ENCODE results near the gene MMP23B.
"Not testable (repeated sequence)": the region's sequence is repeated elsewhere in the genome, so short reads cannot be mapped to it uniquely, and the experiment has no call there.

The MMP23B gene
- total RNA-seq = 0 to 0.24 (median 0.04) reads per million in 4 donors

DNA sequence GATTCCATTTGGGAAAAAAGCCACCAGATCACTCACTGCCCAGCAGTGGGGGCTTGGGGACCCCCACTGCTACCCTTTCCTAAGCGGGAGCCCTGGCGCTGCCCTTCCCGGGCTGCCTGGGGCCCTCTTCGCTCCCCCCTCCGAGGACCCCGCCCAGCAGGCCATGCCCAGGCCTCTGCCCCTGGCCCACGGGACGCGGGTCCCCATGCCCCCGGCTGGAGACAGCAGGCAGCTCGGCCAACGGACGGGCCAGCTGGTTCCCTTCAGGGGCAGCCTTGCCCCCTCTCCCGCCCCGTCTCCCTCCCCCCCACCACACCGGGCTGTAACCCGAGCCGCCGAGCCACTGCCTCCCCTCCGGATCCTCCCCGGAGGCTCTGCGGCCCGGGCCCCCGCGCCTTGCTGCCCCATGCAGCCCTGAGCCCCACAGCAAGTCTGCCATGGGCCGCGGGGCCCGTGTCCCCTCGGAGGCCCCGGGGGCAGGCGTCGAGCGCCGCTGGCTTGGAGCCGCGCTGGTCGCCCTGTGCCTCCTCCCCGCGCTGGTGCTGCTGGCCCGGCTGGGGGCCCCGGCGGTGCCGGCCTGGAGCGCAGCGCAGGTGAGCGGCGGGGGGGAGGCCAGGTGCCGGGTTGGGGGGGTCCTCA lies at the start of gene MMP23B:
Gene MMP23B (plus strand): TSS at position 392 of the 639 bp plus-strand sequence. CDS start 46 bp downstream, at position 438.
- DNase-seq = no peak

DNA sequence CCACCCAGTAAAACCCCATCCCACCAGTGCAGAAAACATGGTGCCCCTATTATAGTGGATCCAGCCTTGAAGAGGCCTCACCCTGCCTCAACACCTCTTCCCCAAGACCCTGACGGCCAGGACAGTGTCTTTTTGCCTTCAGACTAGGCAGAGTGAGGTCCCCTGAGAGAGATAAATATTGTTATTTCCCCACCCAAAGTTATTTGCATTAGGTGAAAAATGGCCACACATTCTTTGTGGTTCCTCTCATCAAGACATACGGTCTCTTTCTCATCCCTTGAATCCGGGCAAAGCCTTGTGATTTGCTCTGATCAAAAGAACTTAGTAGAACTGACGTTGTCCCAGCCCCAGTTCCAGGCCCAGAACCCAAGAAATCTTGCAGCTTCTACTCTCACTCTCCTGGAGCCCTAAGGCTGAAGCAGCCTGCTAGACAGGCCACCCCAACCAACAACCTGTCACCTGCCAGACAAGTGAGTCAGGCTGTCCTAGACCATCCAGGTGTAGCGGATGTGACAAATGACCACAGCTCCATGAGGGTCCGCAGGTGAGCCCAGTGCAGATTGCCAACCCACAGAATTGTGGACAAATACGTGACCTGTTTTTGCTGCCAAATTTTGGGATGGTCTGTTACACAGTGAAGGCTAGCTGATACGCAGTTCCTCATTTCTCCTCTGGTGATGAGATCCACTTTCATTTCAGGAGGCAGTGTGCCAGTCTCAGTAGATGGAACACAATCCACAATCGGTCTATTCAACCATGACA lies 49.2 kb upstream of the MMP23B start:
- no peak for DNase-seq

DNA sequence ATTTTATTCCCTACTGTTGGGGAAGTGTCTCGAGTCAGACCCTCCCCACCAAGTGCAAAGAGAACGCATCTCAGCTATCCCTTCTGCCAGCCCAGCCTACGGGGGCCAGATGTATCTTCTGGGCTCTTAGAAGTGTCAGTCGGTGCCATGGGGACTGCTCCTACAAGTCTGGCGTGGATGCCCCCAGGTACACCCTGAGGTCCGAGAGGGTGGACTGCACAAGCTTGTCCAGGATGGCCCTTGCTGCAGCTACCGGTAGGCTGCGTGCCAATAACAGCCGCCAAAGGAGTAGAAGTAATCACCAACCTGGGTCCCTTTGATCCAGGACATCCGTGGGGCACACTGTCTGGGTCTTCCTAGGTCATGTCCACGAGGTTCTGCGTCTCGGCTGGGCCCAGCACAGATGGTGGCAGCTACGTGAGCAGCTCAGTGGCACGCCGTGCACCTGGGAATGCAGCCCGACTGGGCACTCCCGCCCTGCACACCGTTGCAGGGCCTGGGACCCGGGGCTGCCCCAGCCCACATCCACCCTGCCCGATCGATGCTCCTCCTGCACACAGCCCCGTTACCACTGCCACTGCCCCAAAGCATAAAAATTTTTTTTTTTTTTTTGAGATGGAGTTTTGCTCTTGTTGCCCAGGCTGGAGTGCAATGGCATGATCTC lies 48.5 kb upstream of the MMP23B start:
- no peak for DNase-seq

DNA sequence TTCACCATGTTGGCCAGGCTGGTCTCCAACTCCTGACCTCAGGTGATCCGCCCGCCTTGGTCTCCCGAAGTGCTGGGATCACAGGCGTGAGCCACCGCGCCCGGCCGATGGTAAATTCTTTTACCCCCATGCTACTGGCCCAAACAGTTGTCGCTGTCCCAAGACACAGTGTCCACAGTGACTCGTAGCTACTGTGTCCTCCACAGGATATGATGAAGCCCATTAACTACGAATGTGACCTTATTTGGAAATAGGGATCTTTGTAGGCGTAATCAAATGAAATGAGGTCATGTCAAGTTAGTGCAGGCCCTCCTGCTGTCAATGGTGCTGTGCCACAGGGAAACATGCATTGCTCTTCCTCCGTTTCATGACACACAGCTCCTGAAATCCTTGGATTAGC lies 40.5 kb upstream of the MMP23B start:
- no peak for DNase-seq

DNA sequence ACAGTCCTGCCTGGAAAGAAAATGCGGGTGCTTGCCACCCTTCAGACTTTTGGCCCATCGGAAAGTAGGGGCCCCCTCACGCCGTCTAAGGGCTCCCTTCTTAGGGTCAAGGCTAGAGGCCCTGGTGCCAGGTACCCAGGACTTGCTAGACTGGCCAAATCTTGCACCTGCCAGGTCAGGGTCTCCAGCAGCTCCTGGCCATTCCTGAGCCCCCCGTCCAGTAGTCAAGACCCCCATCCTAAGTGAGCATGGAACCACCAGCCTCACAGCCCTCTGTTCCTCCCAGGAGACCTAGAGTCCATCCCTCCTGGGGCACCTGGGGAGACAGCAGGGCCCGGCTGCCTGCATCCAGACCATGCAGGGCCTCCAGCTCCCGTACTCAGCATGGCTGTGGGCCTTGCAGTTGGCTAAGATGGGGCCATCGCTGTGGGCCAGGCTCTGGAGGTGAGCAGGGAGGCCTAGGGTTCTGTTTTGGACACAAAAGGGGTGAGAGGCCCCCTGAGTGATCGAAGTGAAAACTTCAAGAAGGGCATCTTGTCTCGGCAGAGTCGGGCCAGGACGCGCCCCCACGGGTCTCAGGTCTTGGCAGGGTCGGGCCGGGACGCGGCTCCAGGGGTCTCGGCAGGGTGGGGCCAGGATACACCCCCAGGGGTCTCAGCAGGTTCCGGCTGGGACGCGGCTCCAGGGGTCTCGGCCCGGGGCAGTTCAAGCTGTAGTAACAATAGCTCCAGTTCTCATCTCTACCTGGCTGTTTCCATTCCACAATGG lies 38.0 kb upstream of the MMP23B start:
- DNase-seq = no peak

DNA sequence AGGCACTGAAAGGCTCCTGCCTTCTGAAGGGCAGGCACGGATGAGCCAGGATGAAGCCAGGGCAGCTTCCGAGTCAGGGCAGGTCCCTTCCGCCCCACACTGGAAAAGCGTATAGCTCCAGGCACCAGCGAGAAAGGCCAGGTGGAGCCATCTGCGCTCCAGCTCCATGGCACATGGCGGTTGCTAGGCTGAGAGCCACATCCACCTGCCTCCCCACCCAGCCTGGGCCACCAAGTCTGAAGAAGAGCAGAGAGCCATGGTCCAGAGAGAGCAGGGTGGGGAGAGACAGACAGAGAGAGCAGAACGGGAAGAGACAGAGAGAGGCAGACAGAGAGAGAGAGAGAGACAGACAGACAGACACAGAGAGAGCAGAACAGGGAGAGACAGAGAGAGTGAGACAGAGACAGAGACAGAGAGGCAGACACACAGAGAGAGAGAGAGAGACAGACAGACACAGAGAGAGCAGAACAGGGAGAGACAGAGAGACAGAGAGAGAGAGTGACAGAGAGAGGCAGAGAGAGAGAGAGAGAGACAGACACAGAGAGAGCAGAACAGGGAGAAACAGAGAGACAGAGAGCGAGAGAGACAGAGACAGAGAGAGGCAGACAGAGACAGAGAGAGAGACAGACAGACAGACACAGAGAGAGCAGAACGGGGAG lies 37.2 kb upstream of the MMP23B start:
- DNase-seq = no peak

DNA sequence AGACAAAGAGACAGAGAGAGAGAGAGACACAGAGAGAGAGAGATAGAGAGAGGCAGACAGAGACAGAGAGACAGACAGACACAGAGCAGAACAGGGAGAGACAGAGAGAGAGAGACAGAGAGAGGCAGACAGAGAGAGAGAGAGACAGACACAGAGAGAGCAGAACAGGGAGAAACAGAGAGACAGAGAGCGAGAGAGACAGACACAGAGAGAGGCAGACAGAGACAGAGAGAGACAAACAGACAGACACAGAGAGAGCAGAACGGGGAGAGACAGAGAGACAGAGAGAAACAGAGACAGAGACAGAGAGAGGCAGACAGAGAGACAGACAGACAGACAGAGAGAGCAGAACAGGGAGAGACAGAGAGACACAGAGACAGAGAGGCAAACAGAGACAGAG lies 36.6 kb upstream of the MMP23B start:
- not testable (repeated sequence) for DNase-seq

DNA sequence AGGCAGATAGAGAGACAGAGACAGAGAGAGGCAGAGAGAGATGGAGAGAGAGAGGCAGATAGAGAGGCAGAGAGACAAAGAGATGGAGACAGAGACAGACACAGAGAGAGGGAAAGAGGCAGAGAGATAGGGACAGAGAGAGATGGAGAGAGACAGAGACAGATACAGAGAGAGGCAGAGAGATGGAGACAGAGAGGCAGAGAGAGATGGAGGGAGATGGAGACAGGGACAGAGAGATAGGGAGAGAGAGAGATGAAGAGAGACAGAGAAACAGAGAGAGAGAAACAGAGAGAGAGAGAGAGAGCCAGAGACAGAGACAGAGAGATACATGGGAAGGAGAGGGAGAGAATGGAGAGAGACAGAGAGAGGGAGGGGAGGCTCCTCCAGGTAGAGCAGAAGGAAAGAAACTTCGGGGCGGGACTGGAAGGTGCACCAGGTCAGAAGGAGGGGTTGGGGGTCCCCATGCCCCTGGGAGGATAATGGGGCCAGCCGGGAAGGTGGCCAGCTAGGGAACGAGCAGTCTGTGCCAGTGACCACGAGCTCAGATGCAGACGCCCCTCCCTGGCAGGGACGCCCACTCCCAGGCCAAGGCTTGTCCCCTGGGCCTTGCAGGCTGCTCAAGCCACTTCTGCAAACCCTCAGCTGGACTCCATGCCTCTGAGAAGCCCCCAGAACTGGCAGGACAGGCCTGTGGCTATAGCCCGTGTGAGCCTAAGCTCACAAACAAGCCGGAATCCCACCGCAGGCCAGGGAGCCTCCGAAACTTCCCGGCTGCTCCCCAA lies 35.3 kb upstream of the MMP23B start:
- DNase-seq = no peak

DNA sequence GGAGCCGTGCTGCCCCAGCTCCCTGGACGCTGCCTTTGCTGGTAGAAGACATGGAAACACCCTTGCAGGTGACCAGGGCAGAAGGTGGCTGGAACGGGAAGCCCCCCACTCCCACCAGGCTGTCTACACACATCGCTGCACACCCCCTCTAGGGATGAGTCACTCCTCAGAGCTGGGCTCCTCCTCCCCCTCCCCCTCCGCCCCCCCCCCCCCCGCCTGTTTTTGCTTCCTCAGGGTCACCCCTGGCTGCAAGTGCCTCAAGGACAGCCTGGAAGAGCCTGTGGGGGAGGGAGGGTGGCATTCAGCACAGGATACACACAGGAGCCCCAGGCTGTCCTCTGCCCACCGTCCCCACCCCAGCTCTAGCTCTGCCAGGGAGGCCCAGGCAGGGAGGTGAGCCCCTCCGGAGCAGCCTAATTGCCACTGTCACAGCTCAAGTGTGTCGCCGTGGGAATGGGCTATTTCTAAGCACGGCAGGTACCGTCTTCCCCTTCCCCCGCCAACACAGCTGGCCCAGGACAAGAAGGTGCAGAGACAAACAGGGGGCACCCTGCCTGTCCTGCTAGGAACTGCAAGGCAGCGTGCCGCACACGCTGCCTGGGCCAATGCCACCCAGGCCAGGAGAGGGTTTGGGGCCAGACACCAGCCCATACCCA lies 34.6 kb upstream of the MMP23B start:
- no peak for DNase-seq

DNA sequence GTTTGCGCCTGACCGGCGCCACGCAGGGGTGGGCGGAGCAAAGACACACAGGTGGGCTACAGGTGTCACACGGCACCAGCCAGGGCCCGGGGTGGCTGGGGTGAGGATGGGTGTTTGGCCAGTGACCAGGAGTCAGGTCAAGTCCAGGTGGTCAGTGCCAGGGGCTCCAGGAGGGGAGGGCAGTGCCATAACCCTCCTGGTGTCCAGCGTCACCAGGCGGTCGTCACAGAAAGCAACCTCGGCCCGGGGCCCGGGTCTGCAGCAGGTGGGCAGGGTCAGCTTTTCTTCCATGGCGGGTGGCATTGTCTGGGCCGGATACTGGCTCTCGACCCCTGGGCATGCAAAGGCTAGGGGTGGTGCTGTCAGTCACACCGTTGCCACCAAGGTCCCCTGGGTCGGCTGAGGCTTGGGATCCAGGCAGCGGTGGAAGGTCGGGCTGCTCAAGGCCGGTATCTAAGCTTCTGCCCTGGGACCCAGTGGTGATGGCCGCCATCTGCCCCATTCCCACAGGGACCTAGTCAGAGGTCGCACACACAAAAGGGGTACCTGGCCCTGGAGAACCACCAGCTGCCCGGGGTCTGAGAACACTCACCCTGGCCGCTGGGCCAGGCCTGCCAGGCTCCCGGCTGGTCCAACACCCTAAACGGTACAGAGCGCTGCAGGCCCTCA lies 33.8 kb upstream of the MMP23B start:
- DNase-seq = no peak

DNA sequence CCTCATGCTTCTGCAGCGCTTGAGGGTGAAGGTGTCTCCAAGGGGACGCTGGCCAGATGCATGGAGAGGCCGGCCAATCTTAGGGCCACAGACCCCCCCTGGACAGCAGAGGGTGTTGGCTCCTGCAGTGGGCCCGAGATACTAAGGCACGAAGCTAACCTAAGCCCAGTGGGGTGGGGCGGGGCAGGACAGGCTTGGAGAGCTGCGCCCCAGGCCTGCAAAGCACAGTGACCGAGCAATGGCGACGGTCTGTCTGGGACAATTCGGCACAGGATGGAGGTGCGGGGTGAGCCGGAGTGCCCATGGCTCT lies 33.3 kb upstream of the MMP23B start:
- DNase-seq = no peak

DNA sequence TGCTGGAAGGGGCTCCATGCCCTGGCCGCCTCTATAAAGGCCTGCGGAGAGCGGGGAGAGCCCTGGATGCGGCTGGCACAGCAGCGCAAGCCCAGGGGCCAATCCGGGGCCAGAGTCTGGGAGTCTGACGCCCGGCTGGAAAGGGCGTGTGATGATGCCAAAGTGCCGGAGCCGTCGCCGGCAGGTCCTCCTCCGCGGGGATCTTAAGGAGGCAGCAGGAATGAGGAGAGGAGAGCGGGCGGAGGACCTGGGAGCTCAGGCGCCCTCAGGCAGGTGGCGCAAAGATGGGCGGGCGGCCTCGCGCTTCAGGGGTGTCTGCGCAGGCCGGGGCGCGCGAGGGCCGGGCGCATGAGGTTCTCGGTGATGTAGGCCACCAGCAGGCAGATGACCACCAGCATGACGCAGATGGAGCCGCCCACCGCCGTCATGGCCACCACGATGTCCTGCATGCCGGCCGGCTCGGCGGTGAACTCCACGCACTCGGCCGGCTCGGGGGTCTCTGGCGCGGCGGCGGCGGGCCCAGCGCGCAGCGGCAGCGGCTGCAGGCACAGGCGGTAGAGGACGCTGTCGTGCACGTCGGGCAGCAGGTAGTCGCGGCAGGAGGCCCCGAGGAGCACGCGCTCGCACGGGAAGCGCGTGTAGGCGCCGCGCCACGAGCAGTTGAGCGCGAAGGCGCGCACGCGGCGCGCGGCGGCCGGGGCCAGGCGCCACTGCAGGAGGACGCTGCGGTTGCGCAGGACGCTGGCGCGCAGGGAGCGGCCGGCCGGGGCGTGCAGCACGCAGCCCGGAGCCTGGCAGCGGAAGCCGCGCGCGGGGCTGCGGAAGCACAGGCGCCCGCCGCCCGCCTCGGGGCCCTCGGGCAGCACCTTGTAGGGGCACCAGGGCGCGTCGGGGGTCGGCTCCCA lies 32.7 kb upstream of the MMP23B start:
- peak in 2 of 5 donors; percentile 35 to 55 for DNase-seq

DNA sequence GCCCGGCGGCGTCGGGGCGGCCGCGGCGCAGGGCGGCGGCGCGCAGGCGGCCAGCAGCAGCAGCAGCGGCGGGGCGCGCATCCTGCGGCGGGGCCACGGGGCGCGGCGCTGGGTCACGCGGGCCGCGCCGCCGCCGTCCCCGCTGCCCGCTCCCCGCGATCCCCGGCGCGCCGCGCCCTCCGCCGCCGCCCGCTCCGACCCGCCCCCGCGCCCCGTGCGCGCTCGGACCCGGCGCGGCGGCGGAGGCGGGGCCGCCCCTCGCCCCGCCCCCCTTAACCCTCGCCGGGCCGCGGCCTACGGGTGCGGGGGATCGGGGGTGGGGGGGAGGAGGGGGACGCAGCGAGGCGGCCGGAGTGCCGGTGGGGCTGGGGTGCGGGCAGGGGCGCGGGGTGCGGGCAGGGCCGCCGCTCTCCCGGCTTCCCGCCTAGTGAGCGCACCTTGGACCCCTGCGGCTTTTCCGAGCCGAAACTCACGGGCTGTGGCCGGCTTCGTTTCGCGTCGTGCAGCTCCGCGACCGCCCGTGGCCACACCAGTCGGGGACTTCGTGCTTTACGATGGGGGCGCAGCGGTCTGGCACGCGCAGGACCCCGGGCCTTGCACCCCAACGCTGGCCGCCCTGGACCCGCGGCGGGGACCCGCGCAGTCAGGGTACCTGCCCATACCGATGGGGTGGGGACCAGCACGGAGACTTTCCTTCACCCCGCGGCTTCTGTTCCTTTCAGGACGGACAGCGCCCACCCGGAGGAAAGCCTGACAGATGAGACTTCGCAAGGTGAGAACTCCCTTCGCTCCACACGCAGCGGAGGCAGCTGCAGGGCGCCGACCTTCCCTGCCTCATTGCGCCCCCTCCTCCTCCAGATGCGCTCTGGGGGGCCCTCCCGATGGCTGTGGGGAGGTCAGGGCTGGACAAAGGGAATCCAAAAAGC lies 31.8 kb upstream of the MMP23B start, which contains the start of gene FNDC10:
Gene FNDC10 (minus strand): TSS at position 201 of the 926 bp plus-strand sequence. CDS start 120 bp downstream, at position 81.
- DNase-seq = no peak

DNA sequence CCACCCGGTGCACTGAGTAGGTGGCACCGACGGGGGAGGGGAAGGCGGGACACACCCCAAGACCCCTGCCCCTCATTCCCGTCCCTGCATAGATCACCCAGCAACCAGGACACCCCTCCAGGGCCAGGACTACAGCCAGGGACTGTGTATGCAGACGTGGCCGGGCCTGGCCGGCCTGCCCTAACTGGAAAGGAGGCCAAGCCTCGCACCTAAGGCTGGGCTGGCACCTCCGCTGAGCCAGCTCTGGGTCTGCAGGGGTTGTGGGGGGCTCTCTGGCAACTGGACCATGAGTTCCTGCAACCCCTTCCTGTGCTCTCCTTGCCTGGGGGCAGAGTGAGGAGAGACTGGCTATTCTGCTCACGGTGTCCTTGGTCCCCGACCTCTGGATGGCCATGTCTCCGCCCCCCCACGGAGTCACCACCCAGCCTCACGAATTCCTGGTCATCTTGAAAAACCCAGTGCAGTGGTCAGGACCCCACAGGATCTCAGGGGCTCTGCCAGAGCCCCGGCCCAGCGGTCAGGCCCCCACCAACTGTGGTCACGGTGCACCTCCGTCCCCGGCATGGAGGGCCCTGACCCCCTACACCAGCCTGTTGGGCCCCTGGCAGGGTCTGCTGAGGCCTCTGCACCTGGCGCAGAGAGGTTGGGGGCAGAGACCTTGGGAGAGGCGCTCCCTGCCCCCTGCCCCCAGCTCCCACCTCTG lies 31.0 kb upstream of the MMP23B start:
- no peak for DNase-seq

DNA sequence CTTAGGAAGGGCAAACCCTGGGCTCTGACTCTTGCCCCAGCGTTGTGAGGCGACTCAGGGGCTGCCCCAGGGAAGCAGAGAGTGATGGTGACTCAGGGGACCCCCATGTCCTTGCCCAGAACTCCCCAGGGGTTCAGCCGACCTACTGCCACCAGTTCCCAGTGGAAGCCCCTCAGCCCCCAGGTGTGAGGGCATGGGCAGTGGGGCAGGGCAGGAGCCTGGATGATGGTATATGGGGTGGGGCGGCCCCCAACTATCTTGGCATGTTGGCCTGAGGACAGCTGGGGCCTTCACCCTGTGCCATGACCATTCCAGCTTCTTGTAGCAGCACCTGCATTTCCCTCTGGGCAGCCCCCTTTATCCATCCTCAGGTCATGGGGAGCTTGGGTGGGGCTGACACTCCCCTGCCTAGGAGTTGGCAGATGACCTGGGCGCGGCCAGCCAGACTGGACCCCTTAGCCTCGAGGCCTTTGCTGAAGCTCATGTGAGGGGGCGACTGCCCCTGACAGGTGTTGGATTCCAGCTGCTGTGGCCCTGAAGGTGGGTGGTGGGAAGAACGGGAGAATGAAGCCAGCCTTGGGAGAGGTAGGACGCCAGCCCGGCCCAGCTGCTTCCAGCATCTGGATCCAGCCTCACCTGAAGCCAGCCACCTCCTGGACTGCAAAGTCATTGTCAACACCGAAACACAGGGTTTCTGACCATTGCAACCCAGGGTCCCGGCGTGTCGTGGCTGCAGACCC lies 30.2 kb upstream of the MMP23B start:
- no peak for DNase-seq

DNA sequence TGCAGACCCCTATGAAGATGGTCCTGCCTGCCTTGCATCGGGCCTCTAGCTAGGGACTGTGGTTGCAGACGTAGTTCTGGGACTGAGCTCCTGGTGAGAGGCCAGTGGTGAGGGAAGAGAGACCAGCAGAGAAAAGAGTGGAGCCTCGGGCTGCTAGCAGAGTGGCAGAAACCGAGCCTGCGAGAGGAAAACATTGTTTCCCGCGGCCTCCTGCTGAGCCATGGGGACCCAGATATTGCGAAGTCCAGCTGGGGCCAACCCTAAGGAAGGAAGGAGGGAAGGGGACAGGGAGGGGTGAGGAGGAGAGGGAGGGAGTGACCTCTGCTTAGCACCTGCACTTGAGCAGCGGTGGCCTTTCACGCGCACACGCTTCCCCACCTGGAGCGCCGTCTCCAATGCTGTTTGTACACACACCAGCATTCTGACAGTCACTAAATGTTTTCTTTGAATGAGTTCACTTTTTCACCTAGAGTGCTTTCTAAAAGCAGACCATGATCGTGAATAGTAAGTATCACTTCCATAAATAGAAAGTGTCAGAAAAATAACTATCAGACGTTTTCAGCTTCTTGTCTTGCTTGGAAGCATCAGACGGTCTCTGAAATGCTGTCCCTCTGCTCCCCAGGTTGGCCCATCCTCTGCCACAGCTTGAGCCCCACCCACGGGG lies 29.5 kb upstream of the MMP23B start:
- DNase-seq = no peak
